Measurements from ENCODE around the gene SERINC1.

GRCh38 chr6:122407712-122408111, 63.9 kb downstream of the SERINC1 start:
- no peak for TF ChIP-seq CTCF (IDR thresholded peaks at IDR 0.05)
- TF ChIP-seq ATF3 (CRISPR knock-in tag; conservative IDR thresholded peaks at IDR 0.05): no peak
- no peak for TF ChIP-seq ATF1 (CRISPR knock-in tag; IDR thresholded peaks at IDR 0.05)
- no peak for TF ChIP-seq ZNF512 (CRISPR knock-in tag; IDR thresholded peaks at IDR 0.05; ENCODE audit: borderline replicate concordance)

Data from WTC11 (cell line).